Measurements from ENCODE around the gene C1orf52. TPM values are rescaled to one million over a fixed set of nuclear protein-coding genes. Genes with fewer than 3 reads are reported as not detected.

The C1orf52 gene
- total and polyA plus RNA-seq, 9 of the 15 experiments (the other 6 are each of a cell fraction or from before 2014, with no cell fraction given): 17.0 to 38.5 (median 33.0) TPM

DNA sequence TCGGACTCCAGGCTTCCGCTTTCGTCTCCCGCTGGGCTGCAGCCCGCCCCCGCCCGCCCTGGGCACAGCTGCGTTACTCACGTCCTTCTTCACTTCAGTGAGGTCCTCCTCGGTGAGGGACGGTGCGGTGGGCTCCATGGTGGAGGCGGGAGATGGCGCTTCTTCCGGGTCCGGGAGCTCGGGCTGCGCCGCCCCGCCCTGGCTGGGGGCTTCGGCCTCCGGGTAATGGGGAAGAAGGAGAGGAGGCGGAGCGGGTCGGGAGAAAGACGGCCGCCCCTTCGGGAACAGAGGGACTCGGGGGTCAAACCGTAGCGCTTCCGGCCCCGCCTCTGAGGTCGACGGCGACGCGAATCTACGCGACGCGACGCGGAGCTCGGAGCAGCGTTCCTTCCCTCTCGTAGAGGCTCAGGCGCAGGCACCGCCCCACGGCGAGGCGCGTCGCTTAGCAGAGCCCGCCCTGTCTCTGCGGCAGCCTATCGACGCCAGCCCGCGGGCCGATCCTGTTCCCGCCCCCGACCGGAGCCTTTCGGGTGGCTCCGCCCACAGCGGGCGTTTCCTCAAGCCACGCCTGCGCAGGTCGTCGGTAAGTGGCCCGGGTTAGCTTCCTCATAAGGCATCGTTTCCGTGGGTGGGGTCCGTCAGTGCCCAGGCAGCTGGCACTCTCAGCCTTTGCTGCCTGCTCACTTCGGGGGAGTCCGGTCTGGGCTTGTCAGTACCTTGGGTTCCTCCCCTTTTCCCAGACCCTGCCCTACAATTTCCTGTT, 16.9 kb upstream of the C1orf52 start, which contains the start of gene BCL10 (continued):
- TF ChIP-seq, protein P1, sequence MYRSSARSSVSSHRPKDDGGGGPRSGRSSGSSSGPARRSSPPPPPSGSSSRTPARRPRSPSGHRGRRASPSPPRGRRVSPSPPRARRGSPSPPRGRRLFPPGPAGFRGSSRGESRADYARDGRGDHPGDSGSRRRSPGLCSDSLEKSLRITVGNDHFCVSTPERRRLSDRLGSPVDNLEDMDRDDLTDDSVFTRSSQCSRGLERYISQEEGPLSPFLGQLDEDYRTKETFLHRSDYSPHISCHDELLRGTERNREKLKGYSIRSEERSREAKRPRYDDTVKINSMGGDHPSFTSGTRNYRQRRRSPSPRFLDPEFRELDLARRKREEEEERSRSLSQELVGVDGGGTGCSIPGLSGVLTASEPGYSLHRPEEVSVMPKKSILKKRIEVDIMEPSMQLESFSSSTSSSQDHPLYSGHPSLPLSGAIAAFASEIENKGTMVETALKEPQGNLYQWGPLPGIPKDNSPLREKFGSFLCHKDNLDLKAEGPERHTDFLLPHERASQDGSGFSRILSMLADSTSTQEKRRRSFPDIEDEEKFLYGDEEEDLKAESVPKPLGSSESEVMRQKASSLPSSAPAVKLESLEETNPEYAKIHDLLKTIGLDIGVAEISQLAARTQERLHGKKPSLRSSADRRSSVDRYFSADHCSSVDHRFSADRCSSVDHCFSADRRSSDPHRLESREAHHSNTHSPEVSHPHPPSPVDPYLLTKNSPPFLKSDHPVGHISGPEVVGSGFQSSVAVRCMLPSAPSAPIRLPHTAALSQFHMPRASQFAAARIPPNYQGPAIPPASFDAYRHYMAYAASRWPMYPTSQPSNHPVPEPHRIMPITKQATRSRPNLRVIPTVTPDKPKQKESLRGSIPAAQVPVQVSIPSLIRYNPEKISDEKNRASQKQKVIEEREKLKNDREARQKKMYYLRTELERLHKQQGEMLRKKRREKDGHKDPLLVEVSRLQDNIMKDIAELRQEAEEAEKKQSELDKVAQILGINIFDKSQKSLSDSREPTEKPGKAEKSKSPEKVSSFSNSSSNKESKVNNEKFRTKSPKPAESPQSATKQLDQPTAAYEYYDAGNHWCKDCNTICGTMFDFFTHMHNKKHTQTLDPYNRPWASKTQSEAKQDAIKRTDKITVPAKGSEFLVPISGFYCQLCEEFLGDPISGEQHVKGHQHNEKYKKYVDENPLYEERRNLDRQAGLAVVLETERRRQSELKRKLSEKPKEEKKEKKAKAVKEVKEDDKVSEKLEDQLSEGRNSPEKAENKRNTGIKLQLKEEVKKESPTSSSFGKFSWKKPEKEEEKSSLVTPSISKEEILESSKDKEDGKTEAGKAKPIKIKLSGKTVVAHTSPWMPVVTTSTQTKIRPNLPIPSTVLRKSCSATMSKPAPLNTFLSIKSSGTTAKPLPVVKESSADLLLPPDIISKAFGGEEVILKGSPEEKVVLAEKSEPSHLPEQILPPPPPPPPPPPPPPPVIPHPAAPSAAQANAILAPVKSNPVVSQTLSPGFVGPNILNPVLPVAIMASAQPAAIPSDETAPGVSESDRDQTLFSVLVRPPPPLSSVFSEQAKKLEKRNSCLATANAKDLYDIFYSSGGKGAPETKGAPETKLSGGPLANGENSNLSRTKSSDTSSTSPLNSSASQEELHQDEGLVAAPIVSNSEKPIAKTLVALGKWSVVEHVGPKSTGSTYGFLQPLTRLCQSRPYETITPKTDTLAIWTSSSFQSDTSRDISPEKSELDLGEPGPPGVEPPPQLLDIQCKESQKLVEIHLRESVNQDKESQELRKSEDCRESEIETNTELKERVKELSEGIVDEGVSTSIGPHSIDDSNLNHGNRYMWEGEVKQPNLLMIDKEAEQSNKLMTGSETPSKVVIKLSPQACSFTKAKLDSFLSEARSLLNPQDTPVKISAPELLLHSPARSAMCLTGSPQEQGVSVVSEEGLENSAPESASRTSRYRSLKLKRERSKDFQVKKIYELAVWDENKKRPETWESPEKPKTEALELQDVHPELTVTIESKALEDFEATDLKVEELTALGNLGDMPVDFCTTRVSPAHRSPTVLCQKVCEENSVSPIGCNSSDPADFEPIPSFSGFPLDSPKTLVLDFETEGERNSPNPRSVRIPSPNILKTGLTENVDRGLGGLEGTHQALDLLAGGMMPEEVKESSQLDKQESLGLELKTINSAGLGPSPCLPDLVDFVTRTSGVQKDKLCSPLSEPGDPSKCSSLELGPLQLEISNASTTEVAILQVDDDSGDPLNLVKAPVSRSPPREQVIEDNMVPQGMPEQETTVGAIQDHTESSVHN (IDR thresholded peaks at IDR 0.05; ENCODE audit: borderline replicate concordance in 1 of 2, low read depth in 1 of 2): no peak
- peak; percentile 88; the same call in 1 of the 2 replicates for TF ChIP-seq KAT7 (CRISPR knock-in tag; IDR thresholded peaks at IDR 0.05; ENCODE audit: borderline replicate concordance)
- 0 out of 2 replicates have a peak, but pooled peaks have one; percentile 24 for TF ChIP-seq DIDO1 (tag; IDR thresholded peaks at IDR 0.05; ENCODE audit: low read depth)
- TF ChIP-seq SMARCE1 (IDR thresholded peaks at IDR 0.05): no peak
- no peak; the same call in 1 of the 2 replicates for TF ChIP-seq PML (IDR thresholded peaks at IDR 0.05; ENCODE audit: low read length)
- TF ChIP-seq KDM2B (CRISPR knock-in tag; IDR thresholded peaks at IDR 0.05): no peak
- TF ChIP-seq SAP30 (IDR thresholded peaks at IDR 0.05; ENCODE audit: borderline replicate concordance, insufficient read depth, low read depth, low read length, poor library complexity, severe bottlenecking): no peak
- peak; percentile 82 for TF ChIP-seq GMEB1 (CRISPR knock-in tag; IDR thresholded peaks at IDR 0.05)
- TF ChIP-seq KLF10 (CRISPR knock-in tag; IDR thresholded peaks at IDR 0.05): no peak
- TF ChIP-seq PATZ1 (CRISPR knock-in tag; IDR thresholded peaks at IDR 0.05; ENCODE audit: borderline replicate concordance): no peak
- no peak for TF ChIP-seq RNF2 (IDR thresholded peaks at IDR 0.05)
